Activated CD8-positive, alpha-beta memory T cell treated with anti-CD3 and anti-CD28 coated beads for 4 hours (primary cell): ENCODE measurements around the gene KEL.
"Not testable (repeated sequence)": the region's sequence is repeated elsewhere in the genome, so short reads cannot be mapped to it uniquely, and the experiment has no call there.

Source experiments
- DNase-seq, 2 donors: peaks; one replicate each; pipeline ENCODE4 v3.0.0-alpha.2; 2020; ENCODE audit warnings: low read depth in 2 of 2

KEL gene

GRCh38 chr7:142961973-142962926 lies at the start of gene KEL:
Gene KEL, minus strand, starts transcription at chr7:142962363. Its CDS starts 157 bp downstream, at chr7:142962206.
- DNase-seq: no peak

DNA sequence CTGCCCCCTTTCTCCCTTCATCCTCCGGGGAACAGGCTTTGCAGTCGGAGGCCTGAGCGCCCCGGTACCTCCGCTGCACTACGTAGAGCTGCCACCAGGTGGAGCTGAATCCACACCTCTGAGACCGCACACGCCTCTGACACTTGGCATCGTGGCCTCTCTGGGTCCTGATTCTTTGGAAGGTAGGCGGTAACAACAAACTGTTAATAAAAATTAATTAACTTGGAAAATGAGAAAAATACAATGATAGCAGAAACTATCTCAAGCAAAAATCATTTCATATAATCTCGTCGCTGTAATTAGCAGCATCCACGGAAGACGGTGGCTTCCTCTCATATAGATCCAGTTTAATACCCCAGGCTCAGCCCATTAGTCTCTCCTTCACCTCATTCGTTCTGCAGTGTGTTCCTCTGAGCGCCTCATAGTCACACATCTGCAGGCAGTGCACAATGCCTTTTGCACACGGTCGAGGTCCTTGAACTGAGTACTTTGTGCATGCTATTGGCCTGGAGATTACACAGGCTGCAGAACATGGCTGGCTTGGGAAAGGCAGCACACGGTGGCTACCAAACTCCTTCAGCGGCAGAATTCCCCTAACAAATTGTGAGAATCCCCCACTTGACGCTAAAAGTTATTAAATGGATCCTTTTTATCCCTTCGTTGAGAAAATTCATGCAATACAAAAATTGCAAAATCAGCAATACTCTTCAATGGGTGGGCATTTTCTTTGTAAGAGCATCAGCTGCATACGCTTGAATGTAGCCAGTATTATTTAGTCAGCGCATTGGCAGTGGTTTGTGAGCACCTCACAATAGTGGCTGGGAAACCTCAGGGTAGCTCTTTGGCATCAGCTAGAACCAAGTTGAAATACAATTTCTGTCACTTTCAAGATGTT lies 46.1 kb upstream of the KEL start:
- DNase-seq: peak; percentile 62 to 63

DNA sequence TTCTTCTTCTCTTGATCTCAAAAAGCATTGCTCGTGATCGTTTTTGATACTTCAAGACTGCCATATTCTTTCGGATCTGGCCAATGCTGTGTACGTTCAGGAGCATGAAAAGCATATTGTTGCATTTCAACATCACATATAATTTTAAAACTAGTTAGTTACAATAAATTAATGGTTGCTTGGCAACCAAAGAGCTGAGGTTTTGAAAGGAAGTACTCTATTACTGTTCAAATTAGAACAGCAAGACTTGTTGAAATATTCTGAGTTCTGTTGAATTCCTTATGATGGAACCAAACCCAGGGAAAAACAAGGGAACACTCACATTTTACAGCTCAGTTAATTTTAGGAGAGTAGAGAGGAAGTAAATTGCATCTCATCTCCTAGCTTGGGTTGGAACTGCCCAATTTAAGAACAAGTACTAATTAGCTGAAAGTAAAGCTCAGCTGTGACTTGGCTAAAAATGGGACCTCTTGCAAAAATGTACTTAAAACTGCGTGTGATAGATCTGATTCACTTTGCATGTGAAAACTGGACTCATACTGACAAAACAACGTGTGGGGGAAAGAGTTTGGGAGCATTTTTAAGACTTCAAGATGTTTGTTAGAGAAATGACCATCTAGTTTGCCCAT lies 43.6 kb upstream of the KEL start:
- DNase-seq: no peak

- no peak for DNase-seq
Measured at GRCh38 chr7:143003393-143004051, 41.4 kb upstream of the KEL start.

DNA sequence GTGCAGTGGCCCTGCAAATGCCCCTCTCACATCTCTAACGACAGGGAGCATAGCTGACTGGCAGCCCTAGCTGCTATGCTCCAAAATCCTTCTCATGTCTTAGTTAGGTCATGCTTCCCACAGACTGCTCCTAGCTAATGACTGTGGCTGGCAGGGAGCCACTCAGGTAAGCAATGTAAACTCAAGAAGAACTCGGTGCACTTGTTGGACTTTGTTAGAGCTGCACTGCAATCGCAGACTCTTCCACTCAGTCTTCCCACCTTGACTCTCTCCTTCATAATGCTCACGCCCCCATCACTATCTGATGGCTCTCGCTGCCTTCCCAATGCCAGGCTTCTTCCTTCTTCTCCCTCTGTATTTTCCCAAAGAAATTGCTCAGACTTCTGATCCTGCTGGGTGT lies 40.7 kb upstream of the KEL start:
- no peak for DNase-seq

GRCh38 chr7:143002106-143002505 lies 39.9 kb upstream of the KEL start:
- DNase-seq: no peak

- no peak for DNase-seq
Measured at GRCh38 chr7:143000648-143001047, 38.5 kb upstream of the KEL start.

- DNase-seq: no peak
Measured at GRCh38 chr7:142999793-143000192, 37.6 kb upstream of the KEL start.

GRCh38 chr7:142998966-142999365 lies 36.8 kb upstream of the KEL start:
- DNase-seq: no peak

GRCh38 chr7:142997456-142997989 lies 35.4 kb upstream of the KEL start:
- no peak for DNase-seq

DNA sequence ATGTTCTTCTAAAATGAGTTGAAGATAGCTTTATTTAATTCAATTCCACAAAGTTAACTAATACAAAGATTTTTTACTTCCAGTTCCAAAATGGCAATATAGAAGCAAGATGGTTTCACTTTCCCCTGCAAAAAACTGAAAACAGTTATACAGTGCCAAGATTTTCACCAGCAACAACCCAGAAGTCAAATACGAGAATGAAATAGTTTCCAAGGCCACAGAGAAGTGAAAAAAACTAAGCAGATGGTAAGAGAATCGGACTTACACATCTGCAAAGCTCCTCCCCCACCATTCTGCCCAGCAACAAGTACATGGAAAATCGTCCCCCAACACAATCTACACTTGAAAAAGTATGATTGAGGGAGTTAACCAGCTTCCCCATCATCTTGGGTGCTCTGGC lies 30.3 kb upstream of the KEL start:
- DNase-seq: no peak

- DNase-seq: no peak
Measured at GRCh38 chr7:142984297-142984696, 22.1 kb upstream of the KEL start.

GRCh38 chr7:142983825-142984224 lies 21.7 kb upstream of the KEL start:
- no peak for DNase-seq

DNA sequence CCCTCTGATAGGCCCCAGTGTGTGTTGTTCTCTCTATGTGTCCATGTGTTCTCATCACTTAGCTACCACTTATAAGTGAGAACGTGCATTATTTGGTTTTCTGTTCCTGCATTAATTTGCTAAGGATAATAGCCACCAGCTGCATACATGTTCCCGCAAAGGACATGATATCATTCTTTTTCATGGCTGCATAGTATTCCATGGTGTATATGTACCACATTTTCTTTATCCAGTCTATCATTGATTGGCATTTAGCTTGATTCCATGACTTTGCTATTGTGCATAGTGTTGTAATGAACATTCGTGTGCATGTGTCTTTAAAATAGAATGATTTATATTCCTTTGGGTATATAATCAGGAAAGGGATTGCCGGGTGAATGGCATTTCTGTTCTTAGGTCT lies 16.2 kb upstream of the KEL start:
- DNase-seq: not testable (repeated sequence)

DNA sequence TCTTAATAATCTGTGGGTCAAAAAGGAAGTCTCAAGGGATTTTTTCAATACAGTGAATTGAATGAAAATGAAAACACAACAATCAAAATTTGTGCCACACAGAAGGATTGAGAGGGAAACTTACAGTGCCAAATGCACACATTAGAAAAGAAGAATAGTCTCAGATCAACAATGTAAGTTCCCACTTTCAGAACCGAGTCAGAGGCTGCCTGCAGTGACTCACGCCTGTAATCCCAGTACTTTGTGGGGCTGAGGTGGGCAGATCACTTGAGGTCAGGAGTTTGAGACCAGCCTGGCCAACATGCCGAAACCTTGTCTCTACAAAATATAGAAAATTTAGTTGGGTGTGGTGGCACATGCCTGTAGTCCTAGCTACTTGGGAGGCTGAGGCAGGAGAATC lies 12.5 kb upstream of the KEL start:
- no peak for DNase-seq

DNA sequence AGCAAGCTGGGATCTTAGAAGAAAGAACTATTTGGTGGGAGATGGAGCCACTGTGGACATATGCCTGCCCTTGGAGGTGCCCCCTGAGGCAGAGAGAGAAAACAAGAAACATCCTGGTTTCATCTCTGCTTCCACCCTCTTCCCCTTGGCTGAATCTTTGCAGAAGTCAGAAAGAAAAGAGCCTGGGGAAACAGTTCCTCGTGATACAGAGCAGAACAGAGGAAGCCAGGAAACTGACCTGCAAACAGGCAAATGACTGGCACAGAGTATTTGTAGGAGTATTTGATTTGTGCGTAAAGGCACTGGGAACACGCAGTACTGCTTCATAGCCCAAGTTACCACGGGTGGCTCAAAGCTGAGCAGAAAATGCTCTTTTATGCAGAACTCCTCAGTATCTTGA lies 7.0 kb upstream of the KEL start:
- no peak for DNase-seq

DNA sequence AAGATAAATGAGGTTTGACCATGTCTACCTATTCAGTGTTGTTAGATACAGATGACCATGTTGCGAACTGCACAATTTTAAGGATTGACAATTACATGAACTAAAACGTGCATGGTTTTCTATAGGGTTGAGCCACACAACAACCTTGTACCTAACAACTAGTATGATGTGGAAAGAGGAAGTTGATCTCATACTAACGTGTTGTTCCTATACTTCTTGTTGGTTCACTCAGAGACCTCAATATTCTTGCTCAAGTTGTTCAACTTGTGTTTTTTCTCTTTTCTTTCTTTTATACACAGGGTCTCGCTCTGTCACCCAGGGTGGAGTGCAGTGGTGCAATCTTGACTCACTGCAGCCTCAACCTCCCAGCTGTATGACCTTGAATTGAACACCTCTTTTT lies 6.1 kb upstream of the KEL start:
- DNase-seq: no peak

GRCh38 chr7:142964502-142965246 lies 2.5 kb upstream of the KEL start:
- no peak for DNase-seq

DNA sequence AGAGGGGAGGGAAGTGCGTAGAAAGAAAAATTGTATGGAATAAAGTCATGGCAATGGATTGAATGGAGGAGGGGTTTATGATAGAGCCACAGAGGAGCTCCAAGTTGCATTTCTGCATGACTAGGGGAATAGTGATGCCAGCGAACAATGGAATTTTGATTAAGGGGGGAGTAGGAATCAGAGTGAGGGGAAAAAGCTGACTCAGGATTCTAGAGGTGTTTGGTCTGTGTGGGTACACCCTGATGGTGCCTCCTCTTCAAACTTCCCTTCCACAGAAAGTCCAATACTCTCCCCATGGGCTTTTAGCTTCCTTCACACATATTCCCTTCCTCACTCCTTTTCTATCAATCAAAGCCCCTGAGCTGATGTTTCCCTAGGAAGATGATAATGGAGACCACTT lies 1.8 kb upstream of the KEL start:
- no peak for DNase-seq

DNA sequence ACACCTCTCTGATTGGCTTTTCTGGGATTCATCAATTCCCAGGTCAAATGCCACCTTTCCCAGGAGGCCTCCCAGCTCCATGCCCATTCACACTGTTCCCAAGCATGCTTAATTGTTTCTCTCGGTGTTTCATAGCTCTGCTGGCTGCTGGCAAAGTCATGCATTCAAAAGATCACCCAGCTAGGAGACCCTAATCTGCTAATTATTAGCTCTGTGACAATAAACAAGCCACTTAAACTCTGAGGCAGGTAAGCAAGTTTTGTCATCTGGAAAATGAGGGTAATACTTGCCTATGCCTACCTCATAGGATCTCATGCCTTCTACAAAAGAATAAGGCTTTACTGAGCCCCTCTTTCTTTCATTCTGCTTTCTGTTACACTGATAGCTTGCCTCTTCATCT lies 828 bp upstream of the KEL start:
- no peak for DNase-seq

DNA sequence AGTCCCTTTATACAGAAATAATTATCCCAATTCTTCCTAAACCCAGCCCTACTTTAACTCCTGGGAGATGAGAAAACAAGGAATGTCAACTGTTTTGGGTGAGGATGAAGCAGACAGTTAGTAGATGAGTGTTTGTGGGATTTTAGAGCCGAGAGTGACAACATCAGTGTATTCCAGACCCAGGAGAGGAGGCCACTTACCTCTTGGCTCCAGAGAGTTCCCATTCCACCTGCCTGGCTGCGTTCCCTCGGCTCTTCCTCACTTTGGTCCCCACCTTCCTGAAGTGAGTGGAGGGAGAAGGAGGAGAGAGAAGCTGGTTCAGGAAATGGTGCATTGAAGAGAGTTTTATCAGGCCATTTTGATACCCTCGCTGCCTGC lies 579 bp downstream of the KEL start:
- DNase-seq: no peak
